NCI-H2196 (cell line): Measurements from ENCODE around the gene DBN1.

Experiments
- DNase-seq: peaks from one replicate; lab custom pipeline; 2025; ENCODE audit not compliant: unreplicated experiment; lab: John Stamatoyannopoulos, UW

DBN1 gene

GRCh38 chr5:177475563-177476427 is 2.4 kb upstream of the DBN1 start:
- DNase-seq: no peak

- DNase-seq: no peak
Observed at GRCh38 chr5:177474846-177475562, 1.6 kb upstream of the DBN1 start.

GRCh38 chr5:177474002-177474476 is 605 bp upstream of the DBN1 start:
- DNase-seq: no peak

- peak; percentile 34 for DNase-seq
Observed at GRCh38 chr5:177472460-177473442, 683 bp downstream of the DBN1 start.

GRCh38 chr5:177471610-177472356 is 1.7 kb downstream of the DBN1 start:
- DNase-seq: no peak

GRCh38 chr5:177470759-177471536 is 2.5 kb downstream of the DBN1 start:
- DNase-seq: no peak

- no peak for DNase-seq
Observed at GRCh38 chr5:177469750-177470525, 3.5 kb downstream of the DBN1 start.

GRCh38 chr5:177468685-177469628 is 4.5 kb downstream of the DBN1 start:
- DNase-seq: peak; percentile 66

GRCh38 chr5:177468329-177468684 is 5.1 kb downstream of the DBN1 start:
- no peak for DNase-seq

GRCh38 chr5:177467436-177467835 is 6.0 kb downstream of the DBN1 start:
- DNase-seq: no peak

GRCh38 chr5:177466861-177467260 is 6.6 kb downstream of the DBN1 start:
- no peak for DNase-seq

GRCh38 chr5:177465044-177465443 is 8.4 kb downstream of the DBN1 start:
- DNase-seq: no peak

GRCh38 chr5:177462021-177462670 is 11.3 kb downstream of the DBN1 start:
- DNase-seq: no peak

GRCh38 chr5:177459819-177460628 is 13.4 kb downstream of the DBN1 start:
- DNase-seq: no peak

GRCh38 chr5:177459357-177459756 is 14.1 kb downstream of the DBN1 start:
- no peak for DNase-seq

GRCh38 chr5:177458912-177459350 is 14.5 kb downstream of the DBN1 start:
- peak; percentile 41 for DNase-seq
